ENCODE data around the gene FGF12.

DNA sequence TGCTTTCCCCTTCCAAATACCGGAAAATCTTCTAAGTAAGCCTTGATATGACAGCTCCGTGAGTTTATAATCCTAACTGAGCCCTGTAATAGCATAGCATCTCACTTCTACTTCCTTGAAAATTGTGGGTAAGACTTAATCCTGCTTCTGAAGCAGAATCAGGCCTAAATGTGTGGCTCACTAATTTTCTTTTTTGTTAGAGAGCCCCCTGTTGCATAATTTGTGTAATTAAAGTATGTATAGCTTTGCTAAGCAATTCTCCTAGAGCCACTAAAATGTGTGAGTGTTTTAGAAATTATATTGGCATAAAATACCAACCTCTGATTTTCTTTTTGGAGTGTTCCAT is 304.4 kb downstream of the FGF12 start:
- no peak for TF ChIP-seq SP1 (IDR thresholded peaks at IDR 0.05; ENCODE audit: low read depth)
- TF ChIP-seq, protein P1, sequence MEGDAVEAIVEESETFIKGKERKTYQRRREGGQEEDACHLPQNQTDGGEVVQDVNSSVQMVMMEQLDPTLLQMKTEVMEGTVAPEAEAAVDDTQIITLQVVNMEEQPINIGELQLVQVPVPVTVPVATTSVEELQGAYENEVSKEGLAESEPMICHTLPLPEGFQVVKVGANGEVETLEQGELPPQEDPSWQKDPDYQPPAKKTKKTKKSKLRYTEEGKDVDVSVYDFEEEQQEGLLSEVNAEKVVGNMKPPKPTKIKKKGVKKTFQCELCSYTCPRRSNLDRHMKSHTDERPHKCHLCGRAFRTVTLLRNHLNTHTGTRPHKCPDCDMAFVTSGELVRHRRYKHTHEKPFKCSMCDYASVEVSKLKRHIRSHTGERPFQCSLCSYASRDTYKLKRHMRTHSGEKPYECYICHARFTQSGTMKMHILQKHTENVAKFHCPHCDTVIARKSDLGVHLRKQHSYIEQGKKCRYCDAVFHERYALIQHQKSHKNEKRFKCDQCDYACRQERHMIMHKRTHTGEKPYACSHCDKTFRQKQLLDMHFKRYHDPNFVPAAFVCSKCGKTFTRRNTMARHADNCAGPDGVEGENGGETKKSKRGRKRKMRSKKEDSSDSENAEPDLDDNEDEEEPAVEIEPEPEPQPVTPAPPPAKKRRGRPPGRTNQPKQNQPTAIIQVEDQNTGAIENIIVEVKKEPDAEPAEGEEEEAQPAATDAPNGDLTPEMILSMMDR (IDR thresholded peaks at IDR 0.05 in 2 of 3, conservative IDR thresholded peaks at IDR 0.05 in 1 of 3; ENCODE audit: borderline replicate concordance in 1 of 3, insufficient read depth in 1 of 3, low read depth in 2 of 3, low read length in 2 of 3) = peak; percentile 23 to 57 (median 25); a peak in 4 of 6 replicates
- TF ChIP-seq, protein P2, sequence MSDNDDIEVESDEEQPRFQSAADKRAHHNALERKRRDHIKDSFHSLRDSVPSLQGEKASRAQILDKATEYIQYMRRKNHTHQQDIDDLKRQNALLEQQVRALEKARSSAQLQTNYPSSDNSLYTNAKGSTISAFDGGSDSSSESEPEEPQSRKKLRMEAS (IDR thresholded peaks at IDR 0.05) = no peak
- no peak for TF ChIP-seq POLR2AphosphoS5 (IDR thresholded peaks at IDR 0.05; ENCODE audit: low read depth, low read length)
- no peak for TF ChIP-seq POLR2A (IDR thresholded peaks at IDR 0.05; ENCODE audit: borderline replicate concordance, extremely low read depth, insufficient read depth, insufficient read length)
- peak; percentile 54 for TF ChIP-seq RAD21 (IDR thresholded peaks at IDR 0.05; ENCODE audit: low read depth)
